Sciatic nerve (tissue), 2 donors: ENCODE data around the gene THAP8. TPM values are rescaled to one million over a fixed set of nuclear protein-coding genes. Genes with fewer than 3 reads are reported as not detected.

Experiments used
- ATAC-seq: fragments of 200-7000 bp; cut with Tn5 transposase; one replicate; pipeline ENCODE4 v1.9.1; 2020; ENCODE audit warnings: mild to moderate bottlenecking, moderate library complexity
- DNase-seq: peaks from one replicate; pipeline ENCODE4 v3.0.0-alpha.2; 2020; ENCODE audit warnings: low spot score
- intact Hi-C: fragments of 100-400 bp; cut with DNase I; formaldehyde crosslinking; loops from one replicate; pipeline ENCODE4 v1.14.2; 2022
- total RNA-seq: library from RNA; stranded (reverse); fragmentation: NEBNext Ultra II Directional; extraction: Animal tissue kit (Norgen Biotek cat#: 25700); gene quantifications from one replicate; pipeline ENCODE4 v1.2.1, GENCODE V29; 2021
- donor health status: DM: no; HTN: no; CAD: no.
- donor health status: DM: no; HTN: no; CAD: no.

The THAP8 gene
- total RNA-seq, 1 donor from 2014 or later = 10.5 TPM

GRCh38 chr19:35986664-35987570 is 67.2 kb downstream of the THAP8 start:
- intact Hi-C loops = no loop called here
- ATAC-seq = peak; percentile 63
- no peak for DNase-seq

- intact Hi-C loops = no loop called here
- DNase-seq (no peak), ATAC-seq (no peak)
Observed at GRCh38 chr19:35986111-35986510, 68.0 kb downstream of the THAP8 start.

Other genes starting within 250 kb of the THAP8 start
- gene PRODH2, start 241.4 kb downstream of the THAP8 start, total RNA-seq = not detected
- not detected for gene NPHS1, start 201.8 kb downstream of the THAP8 start, total RNA-seq
- gene KIRREL2, start 197.4 kb downstream of the THAP8 start, total RNA-seq = 0.13 TPM
- gene APLP1, start 185.7 kb downstream of the THAP8 start, total RNA-seq = 14.1 TPM
- 39.3 TPM for gene NFKBID, start 153.7 kb downstream of the THAP8 start, total RNA-seq
- gene HCST, start 151.8 kb downstream of the THAP8 start, total RNA-seq = 14.3 TPM
- gene TYROBP, start 146.0 kb downstream of the THAP8 start, total RNA-seq = 104 TPM
- 13.1 TPM for gene LRFN3, start 117.9 kb downstream of the THAP8 start, total RNA-seq
- gene SDHAF1, start 59.1 kb downstream of the THAP8 start, total RNA-seq = 17.0 TPM
- gene SYNE4, start 45.5 kb downstream of the THAP8 start, total RNA-seq = 0.67 TPM
- gene ALKBH6, start 40.1 kb downstream of the THAP8 start, total RNA-seq = 22.8 TPM
- gene CLIP3, start 21.4 kb downstream of the THAP8 start, total RNA-seq = 72.8 TPM
- 1.2 TPM for gene WDR62, start 612 bp upstream of the THAP8 start, total RNA-seq
- not detected for gene OVOL3, start 56.9 kb upstream of the THAP8 start, total RNA-seq
- 60.5 TPM for gene POLR2I, start 60.6 kb upstream of the THAP8 start, total RNA-seq
- gene TBCB, start 61.2 kb upstream of the THAP8 start, total RNA-seq = 173 TPM
- 534 TPM for gene CAPNS1, start 85.8 kb upstream of the THAP8 start, total RNA-seq
- gene COX7A1, start 98.2 kb upstream of the THAP8 start, total RNA-seq = 71.6 TPM
- 8.5 TPM for gene ZNF565, start 160.4 kb upstream of the THAP8 start, total RNA-seq
- gene ZNF146, start 160.8 kb upstream of the THAP8 start, total RNA-seq = 52.7 TPM